Suprapubic skin (tissue), 3 donors: ENCODE data around the gene TUNAR.

Source experiments
- CTCF ChIP-seq, 2 donors: fragments of 200-600 bp in 1 of 2; fragments of 450-650 bp in 1 of 2; sonication (generic) in 1 of 2; IDR thresholded peaks; one replicate each; pipeline ENCODE4 v1.5.1; 2016 to 2019; ENCODE audit warnings: antibody characterized with exemption in 2 of 2, mild to moderate bottlenecking in 1 of 2, moderate library complexity in 1 of 2
- POLR2AphosphoS5 ChIP-seq, 3 donors: sonication (generic); formaldehyde crosslinking; IDR thresholded peaks; one replicate each; pipeline ENCODE4 v1.6.1; 2017; ENCODE audit warnings: antibody characterized with exemption in 3 of 3

GRCh38 chr14:95838862-95839261 is 37.8 kb upstream of the TUNAR start:
- TF ChIP-seq CTCF (IDR thresholded peaks at IDR 0.05) = no peak
- TF ChIP-seq POLR2AphosphoS5 (IDR thresholded peaks at IDR 0.05) = no peak
